Measurements from ENCODE around the gene MAP2. TPM values are rescaled to one million over a fixed set of nuclear protein-coding genes. Genes with fewer than 3 reads are reported as not detected.

The MAP2 gene
- polyA plus RNA-seq, 1 donor from 2014 or later: 3.4 TPM

DNA sequence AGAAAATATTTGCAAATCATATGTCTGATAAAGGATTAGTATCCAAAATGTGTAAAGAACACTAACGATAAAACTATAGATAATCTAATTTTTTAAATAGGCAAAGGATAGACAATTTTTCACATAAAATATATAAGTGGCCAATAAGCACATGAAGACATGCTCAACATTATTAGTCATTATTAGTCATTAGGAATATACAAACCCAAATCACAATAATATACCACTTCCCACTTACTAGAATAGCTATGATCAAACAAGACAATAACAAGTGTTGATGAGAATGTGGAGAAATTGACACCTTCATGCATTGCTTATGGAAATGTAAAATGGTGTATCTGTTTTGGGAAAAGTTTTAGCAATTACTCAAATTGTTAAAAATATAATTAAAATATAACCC is 12.6 kb upstream of the MAP2 start:
- no peaks in the 10 kb centered on the region for H3K36me3 Mint-ChIP-seq

DNA sequence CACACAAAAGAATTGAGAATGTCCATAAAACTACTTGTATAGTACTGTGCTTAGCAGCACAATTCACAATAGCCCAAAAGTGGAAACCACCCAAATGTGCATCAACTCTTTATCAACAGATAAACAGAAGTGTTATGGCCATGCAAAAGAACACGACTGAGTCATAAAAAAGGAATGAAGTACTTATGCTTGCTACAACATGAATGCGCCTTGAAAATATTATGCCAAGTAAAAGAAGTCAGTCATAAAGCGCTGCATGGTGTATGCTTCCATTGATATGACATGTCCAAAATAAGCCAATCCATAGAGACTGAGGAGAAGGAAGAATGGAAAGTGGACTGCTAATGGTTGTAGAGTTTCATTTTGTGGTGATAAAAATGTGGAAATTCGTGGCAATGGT is 12.1 kb upstream of the MAP2 start:
- no peak overlapping the region for H3K4me3 Mint-ChIP-seq
- no peaks in the 10 kb centered on the region for H3K36me3 Mint-ChIP-seq
- H3K9me3 Mint-ChIP-seq: peaks cover 0 to 7% (median 4%) of the 10 kb centered on the region in 3 donors
- no peak overlapping the region for H3K27ac Mint-ChIP-seq
- H3K4me1 Mint-ChIP-seq: no peaks in the 10 kb centered on the region
- H3K27me3 Mint-ChIP-seq: peaks cover 4% of the 10 kb centered on the region

More for the DNA sequence above, 12.6 kb upstream of the MAP2 start:
- Mint-ChIP-seq H3K27me3 (peaks cover 4% of the 10 kb centered on the region), H3K4me1 (no peaks in the 10 kb centered on the region), H3K4me3 (no peak overlapping the region), H3K9me3 (peaks cover 0 to 7% (median 4%) of the 10 kb centered on the region in 3 donors), H3K27ac (no peak overlapping the region)

DNA sequence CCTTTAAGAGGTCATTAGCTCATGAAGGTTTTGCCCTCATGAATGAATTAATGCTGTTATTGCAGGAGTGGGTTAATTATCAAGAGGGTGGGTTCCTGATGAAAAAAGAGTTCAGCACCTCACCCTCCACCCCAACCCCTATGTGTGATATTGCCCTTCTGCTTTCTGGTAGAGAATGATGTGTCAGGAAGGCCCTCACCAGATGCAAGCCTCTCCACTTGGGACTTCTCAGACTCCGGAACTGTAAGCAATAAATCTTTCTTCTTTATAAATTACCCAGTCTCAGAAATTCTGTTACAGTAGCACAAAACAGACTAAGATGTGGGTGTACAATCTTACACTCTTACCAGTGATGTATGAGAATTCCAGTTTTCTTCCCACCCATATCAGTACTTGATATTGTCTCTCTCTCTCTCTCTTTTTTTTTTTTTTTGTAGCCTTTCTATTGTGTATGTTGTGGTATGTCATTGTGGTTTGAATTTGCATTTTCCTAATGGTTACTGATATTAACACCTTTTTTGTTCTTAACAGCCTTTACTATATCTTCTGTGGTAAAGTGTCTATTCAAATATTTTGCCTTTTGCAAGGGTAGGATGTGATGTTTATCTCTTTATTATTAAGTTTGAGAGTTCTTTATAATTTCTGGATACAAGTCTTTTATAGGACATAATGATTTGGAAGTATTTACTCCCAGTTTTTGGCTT is 10.4 kb upstream of the MAP2 start:
- no peaks in the 10 kb centered on the region for H3K4me1 Mint-ChIP-seq
- H3K9me3 Mint-ChIP-seq: peaks cover 0 to 7% (median 4%) of the 10 kb centered on the region in 3 donors
- peaks cover 4% of the 10 kb centered on the region for H3K27me3 Mint-ChIP-seq
- peak overlapping the region in 1 of 3 donors; percentile 55 for H3K27ac Mint-ChIP-seq
- no peaks in the 10 kb centered on the region for H3K36me3 Mint-ChIP-seq
- no peak overlapping the region for H3K4me3 Mint-ChIP-seq

DNA sequence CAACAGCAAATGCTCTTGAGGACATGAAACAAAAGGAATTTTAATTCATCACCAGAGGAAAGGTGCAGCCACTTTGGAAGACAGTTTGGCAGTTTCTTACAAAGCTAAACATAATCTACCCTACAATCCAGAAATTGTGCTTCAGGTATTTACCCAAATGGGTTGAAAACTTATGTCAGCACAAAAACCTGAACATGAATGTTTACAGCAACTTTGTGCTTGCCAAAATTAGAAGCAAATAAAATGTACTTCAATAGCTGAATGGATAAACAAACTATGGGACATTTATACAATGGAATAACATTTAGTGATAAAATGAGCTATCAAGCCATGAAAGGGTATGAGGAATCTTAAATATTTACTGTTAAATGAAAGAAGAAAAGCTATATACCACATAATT is 6.9 kb upstream of the MAP2 start:
- Mint-ChIP-seq H3K27ac (no peak overlapping the region), H3K4me3 (no peak overlapping the region), H3K27me3 (peaks cover 4% of the 10 kb centered on the region), H3K9me3 (peaks cover 0 to 7% (median 4%) of the 10 kb centered on the region in 3 donors), H3K4me1 (no peaks in the 10 kb centered on the region), H3K36me3 (no peaks in the 10 kb centered on the region)

DNA sequence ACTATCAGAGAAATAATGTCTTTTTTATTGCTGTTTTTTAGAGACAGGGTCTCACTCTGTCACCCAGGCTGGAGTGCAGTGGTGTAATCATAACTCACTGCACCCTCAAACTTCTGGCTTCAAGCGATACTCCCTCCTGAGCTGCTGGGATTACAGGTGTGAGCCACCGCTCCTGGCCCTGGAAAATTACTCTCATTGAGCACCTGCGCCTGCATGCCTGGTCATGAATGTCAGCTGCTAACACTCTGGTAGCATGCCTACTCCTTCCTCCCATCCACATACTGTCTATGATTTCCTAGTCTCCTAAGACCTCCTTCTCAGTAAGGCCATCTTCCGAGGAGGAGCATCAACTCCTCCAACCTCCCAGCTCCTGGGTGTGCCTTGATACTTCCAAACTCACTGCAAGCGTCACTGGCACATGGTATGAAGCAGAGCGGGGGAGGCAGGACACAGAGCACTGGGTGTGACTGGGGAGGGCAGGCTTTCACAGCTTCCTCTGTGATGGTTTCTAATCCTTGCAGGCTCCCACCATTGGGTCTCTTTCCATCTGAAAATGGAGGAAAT is 1.6 kb upstream of the MAP2 start:
- Mint-ChIP-seq H3K4me1 (peaks cover 12 to 21% (median 18%) of the 10 kb centered on the region in 3 donors), H3K4me3 (no peak overlapping the region), H3K27me3 (peaks cover 3% of the 10 kb centered on the region), H3K36me3 (no peaks in the 10 kb centered on the region), H3K27ac (no peak overlapping the region), H3K9me3 (no peaks in the 10 kb centered on the region)

DNA sequence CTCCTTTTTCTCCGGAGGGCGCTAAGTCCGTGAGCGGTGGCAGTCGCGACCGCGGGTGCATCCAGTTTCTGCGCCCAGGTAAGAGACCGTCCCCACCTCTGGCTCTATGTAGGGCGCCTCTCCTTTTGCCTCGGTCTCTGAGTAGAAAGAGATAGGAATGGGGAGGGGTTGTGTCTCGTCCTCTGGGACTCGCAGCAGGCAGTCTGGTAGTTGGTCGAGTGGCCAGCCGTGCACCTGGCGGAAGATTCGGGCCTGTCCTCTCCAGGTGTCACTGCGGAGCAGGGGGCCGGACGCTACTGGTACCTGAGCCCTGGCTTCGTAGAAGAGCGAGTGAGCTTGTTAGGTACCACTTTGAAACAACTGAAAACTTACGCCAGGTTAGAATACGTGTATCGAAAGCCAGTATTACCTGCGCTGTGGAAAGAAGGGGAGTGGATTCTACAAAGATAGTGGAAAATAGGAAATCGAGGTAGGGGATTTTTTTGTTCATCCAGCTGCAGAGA is 403 bp downstream of the MAP2 start:
- Mint-ChIP-seq H3K27ac (no peak overlapping the region), H3K27me3 (peaks cover 6% of the 10 kb centered on the region), H3K4me3 (peak overlapping the region; percentile 73 to 96 (median 90)), H3K4me1 (peaks cover 12 to 21% (median 18%) of the 10 kb centered on the region in 3 donors), H3K36me3 (no peaks in the 10 kb centered on the region), H3K9me3 (no peaks in the 10 kb centered on the region)

DNA sequence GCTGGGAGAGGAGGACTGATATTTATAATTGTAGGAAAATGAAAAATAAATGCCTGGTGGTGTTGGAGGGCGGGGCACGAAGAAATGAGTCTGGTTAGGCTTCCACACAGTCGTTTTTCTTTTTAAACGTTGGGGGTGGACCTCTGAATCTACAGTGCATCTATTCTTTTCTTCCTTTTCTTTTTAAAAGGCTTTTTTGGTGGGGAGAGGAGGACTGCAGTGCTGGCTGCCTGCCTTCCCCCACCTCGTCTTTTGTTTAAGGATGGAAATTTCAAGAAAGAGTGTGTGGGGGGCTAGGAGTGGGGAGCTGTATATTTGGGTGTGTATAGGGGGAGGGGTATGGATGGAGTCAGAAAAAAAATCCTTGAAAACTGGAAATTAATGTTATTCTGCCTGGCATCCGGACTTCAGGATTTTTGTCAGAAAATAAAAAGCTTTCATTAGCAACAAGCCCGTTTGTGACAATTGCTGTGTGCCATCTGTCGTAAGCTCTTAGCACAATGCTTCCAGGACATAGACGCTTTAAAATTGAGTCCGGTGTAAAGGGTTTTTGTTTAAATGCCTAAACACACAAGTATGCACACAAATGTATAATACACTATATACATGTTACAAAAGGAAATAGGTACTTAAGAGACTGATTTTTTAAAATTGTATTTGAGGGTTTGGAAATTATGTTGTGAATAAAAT is 1.1 kb downstream of the MAP2 start:
- Mint-ChIP-seq H3K27ac (no peak overlapping the region), H3K9me3 (no peaks in the 10 kb centered on the region), H3K36me3 (peaks cover 3% of the 10 kb centered on the region), H3K27me3 (peaks cover 6% of the 10 kb centered on the region), H3K4me1 (peaks cover 12 to 21% (median 18%) of the 10 kb centered on the region in 3 donors), H3K4me3 (peak overlapping the region; percentile 73 to 96 (median 90))

DNA sequence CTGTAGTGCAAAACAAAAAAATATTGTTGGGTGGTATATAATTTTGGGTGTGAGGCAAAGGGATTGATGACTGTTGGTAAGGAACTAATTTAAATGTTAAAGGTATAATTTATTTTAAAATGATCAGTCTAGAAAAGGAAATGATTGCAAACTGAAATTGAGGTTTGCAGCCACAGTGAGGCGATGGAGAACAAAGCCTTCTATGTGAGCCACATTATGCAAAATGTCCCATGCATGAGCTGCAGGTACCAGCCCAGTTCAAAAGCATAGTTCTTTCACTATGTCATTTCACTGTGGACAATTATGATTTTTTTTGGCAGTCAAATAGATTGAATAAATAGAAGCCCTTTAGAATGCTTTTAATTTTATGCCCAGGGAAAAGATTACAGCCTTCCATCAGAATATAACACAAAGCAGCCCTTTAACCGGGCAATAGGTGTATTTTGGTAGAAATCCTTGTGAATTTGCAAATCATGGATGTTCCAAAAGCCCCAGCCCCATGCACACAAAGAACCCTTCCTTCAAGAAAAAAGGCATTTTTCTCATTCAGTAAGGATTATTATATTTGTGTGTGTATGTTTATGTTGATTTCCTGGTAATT is 1.7 kb downstream of the MAP2 start:
- Mint-ChIP-seq H3K4me3 (peak overlapping the region in 2 of 4 donors; percentile 73 to 96), H3K27ac (no peak overlapping the region), H3K27me3 (peaks cover 6% of the 10 kb centered on the region), H3K36me3 (peaks cover 3% of the 10 kb centered on the region), H3K9me3 (no peaks in the 10 kb centered on the region), H3K4me1 (peaks cover 12 to 21% (median 18%) of the 10 kb centered on the region in 3 donors)

DNA sequence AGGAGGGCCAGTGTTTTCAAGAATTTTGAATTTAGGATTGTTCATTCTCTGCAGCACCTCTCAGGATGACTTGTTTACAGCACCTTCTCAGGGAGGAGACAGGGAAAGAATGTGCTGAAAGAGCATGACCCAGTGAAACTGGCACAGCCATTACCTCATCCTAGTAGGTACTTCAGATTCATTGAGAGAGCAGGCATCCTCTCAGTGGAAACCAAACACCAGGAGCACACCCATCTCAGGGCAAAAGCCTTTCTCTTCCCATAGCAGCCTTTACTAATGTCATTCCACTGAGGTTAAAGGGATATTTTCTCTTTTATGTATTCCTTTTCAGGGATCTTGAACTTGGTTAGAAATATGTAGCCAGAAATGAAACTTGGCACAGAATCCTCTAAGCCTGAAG is 2.6 kb downstream of the MAP2 start:
- Mint-ChIP-seq H3K4me1 (peaks cover 12 to 21% (median 18%) of the 10 kb centered on the region in 3 donors), H3K9me3 (no peaks in the 10 kb centered on the region), H3K27ac (no peak overlapping the region)

DNA sequence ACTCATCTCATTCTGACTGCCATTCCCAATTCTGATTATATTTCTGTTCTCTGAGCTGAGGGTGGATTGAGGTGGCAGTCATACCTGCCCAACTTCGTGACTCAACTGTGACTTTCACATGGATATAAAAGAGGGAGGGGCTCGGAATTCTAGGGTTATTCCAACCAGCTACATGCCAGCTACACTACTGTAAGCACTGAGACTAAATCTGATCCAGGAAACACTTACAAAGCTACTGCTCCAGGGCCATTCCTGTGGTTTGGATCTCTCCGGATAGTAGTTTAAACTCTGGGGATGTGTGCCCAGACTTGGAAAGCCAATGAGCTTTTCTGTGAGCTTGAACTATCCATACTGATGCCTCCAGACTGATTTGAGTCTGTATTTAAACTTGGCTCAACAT is 7.9 kb downstream of the MAP2 start:
- H3K27ac Mint-ChIP-seq: no peak overlapping the region
- H3K36me3 Mint-ChIP-seq: peaks cover 7% of the 10 kb centered on the region

More for the DNA sequence above, 2.6 kb downstream of the MAP2 start:
- Mint-ChIP-seq H3K4me3 (no peak overlapping the region), H3K36me3 (peaks cover 3% of the 10 kb centered on the region), H3K27me3 (peaks cover 6% of the 10 kb centered on the region)

DNA sequence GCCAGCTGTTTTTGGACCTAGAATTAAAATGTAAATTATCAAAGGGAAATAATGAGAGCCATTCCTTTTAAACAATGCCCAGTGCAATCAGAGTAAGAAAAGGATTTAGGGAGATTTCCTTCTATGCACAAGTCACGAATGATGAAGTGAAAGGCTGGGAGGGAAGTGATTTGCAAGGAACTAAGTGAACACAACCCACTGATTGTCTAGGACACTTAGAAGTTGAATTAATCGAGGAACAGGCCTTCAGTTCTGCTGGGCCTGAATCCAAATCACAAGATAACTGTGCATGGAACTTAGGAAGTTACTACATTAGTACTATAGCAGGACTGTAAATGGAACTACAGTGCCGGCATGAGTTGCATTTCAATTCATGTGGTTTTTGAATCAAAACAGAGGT is 17.7 kb downstream of the MAP2 start:
- H3K27ac Mint-ChIP-seq: no peak overlapping the region
- H3K36me3 Mint-ChIP-seq: no peaks in the 10 kb centered on the region
- no peaks in the 10 kb centered on the region for H3K4me1 Mint-ChIP-seq
- no peaks in the 10 kb centered on the region for H3K27me3 Mint-ChIP-seq
- no peak overlapping the region for H3K4me3 Mint-ChIP-seq
- H3K9me3 Mint-ChIP-seq: no peaks in the 10 kb centered on the region

More for the DNA sequence above, 7.9 kb downstream of the MAP2 start:
- H3K4me1 Mint-ChIP-seq: no peaks in the 10 kb centered on the region
- H3K4me3 Mint-ChIP-seq: no peak overlapping the region
- peaks cover 2% of the 10 kb centered on the region for H3K27me3 Mint-ChIP-seq
- no peaks in the 10 kb centered on the region for H3K9me3 Mint-ChIP-seq

DNA sequence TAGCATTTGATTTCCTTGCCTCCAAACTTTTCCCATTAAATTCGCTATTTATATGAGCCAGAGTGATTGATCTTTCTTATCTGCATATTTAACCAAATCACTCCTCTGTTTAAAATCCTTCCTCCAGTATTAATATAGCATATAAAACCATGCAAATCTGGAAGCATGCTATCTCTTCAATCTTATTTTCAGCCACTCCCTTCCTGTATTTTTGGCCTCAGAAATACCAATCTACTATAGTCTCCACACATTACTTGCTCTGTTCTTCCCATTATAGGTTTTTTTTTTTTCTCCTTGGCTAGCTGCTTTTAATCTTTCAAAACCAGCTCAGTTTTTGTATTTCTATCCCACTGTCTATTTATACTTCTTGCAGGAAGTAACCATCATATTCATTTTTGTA is 19.1 kb downstream of the MAP2 start:
- Mint-ChIP-seq H3K9me3 (no peaks in the 10 kb centered on the region), H3K36me3 (no peaks in the 10 kb centered on the region), H3K4me3 (no peak overlapping the region), H3K27ac (no peak overlapping the region), H3K4me1 (no peaks in the 10 kb centered on the region), H3K27me3 (no peaks in the 10 kb centered on the region)

DNA sequence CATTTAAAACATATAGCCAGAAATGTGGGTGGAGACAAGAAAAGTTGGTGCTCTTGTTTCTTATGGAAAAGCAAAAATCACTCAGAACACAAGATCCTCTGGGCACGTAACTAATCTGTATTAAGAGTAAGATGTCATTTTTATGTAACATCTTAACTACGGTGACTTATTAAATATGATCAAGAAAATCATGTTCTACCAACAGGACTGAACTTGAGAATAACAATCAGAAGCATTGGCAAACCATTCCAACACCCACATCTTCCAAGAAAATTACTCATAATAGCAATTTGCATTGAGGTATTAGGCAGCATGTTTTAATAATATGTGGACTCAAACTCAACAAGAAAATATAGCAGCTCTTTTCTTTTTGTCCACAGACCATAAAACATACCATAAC is 21.6 kb downstream of the MAP2 start:
- no peak overlapping the region for H3K27ac Mint-ChIP-seq
- H3K36me3 Mint-ChIP-seq: no peaks in the 10 kb centered on the region
- H3K4me3 Mint-ChIP-seq: peak overlapping the region in 1 of 4 donors; percentile 0
- H3K27me3 Mint-ChIP-seq: no peaks in the 10 kb centered on the region
- no peaks in the 10 kb centered on the region for H3K9me3 Mint-ChIP-seq
- H3K4me1 Mint-ChIP-seq: no peaks in the 10 kb centered on the region

DNA sequence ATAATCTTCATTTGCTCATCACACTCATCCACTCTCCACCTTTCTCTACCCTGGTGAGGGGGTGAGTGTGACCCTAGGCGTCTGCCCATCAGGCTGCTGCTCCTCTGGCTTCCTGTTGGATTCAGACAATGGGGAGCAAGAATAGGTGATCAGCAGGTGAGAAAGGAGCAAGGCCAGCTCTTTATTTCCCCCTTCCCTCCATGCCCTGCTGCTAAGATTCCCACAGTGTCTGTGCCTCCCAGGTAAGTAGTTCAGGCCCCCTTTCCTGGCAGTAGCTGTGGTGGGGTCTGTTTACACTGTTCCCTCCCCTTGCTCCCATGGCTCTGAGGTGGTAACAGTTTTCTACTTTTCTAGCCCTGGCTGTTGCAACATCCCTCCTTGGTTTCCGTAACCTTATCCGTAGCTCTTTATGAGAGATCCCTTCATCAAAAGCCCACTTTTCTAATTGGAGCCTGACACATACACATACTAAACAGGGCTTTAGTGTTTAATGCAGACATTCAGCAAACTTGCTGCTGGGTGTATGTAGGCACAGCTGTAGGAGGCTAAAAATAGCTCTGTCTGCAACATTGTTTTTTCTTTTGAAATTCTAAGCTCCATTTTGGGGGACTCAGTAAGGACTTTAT is 27.5 kb downstream of the MAP2 start:
- H3K9me3 Mint-ChIP-seq: no peaks in the 10 kb centered on the region
- no peak overlapping the region for H3K4me3 Mint-ChIP-seq

DNA sequence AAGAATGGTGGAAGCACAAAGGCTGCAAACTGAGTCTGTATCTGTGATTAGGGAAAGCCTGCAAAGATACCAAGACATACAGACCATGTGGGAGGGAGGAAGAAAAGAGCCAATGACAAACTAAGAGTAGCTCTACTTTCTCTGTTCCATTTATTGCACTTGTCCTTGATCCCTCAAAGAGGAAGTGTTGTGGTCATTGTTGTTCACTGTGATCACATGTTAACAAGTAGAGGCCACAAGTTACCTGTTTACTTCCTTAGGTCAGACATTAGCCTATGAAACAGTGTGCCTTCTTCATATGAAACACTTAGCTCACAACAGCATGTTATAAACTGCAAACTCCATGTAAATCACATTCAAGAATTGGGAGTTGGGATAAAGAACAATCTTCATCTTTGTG is 32.6 kb downstream of the MAP2 start:
- peaks cover 0 to 6% (median 6%) of the 10 kb centered on the region in 3 donors for H3K4me1 Mint-ChIP-seq
- H3K27ac Mint-ChIP-seq: no peak overlapping the region
- peaks cover 1% of the 10 kb centered on the region for H3K36me3 Mint-ChIP-seq
- H3K9me3 Mint-ChIP-seq: no peaks in the 10 kb centered on the region
- no peaks in the 10 kb centered on the region for H3K27me3 Mint-ChIP-seq
- no peak overlapping the region for H3K4me3 Mint-ChIP-seq

More for the DNA sequence above, 27.5 kb downstream of the MAP2 start:
- Mint-ChIP-seq H3K27me3 (no peaks in the 10 kb centered on the region), H3K36me3 (peaks cover 1% of the 10 kb centered on the region), H3K27ac (no peak overlapping the region), H3K4me1 (peaks cover 0 to 4% (median under 1%) of the 10 kb centered on the region in 3 donors)

Measured in IgD-negative memory B cell (primary cell).